Measurements from ENCODE around the gene CIROP.

CIROP gene

GRCh38 chr14:23104591-23105347 is at the start of gene CIROP:
TSS of gene CIROP (minus strand) at chr14:23104989. CDS start at chr14:23104920, 69 bp downstream.
- peak; percentile 90 for DNase-seq

- no peak for DNase-seq
These were observed 49.3 kb upstream of the CIROP start for GRCh38 chr14:23153851-23154796.

GRCh38 chr14:23151342-23151741 is 46.6 kb upstream of the CIROP start:
- DNase-seq = no peak

- DNase-seq = no peak
These were observed 45.0 kb upstream of the CIROP start for GRCh38 chr14:23149745-23150144.

GRCh38 chr14:23148591-23149249 is 43.9 kb upstream of the CIROP start:
- no peak for DNase-seq

- DNase-seq = peak; percentile 80
These were observed 42.9 kb upstream of the CIROP start for GRCh38 chr14:23147676-23148075.

- DNase-seq = no peak
These were observed 42.2 kb upstream of the CIROP start for GRCh38 chr14:23146980-23147379.

- no peak for DNase-seq
These were observed 41.6 kb upstream of the CIROP start for GRCh38 chr14:23146351-23146910.

GRCh38 chr14:23145794-23146350 is 41.1 kb upstream of the CIROP start:
- peak; percentile 79 for DNase-seq

- no peak for DNase-seq
These were observed 39.1 kb upstream of the CIROP start for GRCh38 chr14:23143911-23144310.

GRCh38 chr14:23142826-23143225 is 38.0 kb upstream of the CIROP start:
- no peak for DNase-seq

GRCh38 chr14:23141706-23142444 is 37.1 kb upstream of the CIROP start:
- no peak for DNase-seq

- DNase-seq = no peak
These were observed 35.6 kb upstream of the CIROP start for GRCh38 chr14:23140371-23140770.

GRCh38 chr14:23139874-23140273 is 35.1 kb upstream of the CIROP start:
- no peak for DNase-seq

GRCh38 chr14:23137813-23138535 is 33.2 kb upstream of the CIROP start:
- no peak for DNase-seq

GRCh38 chr14:23137192-23137812 is 32.5 kb upstream of the CIROP start:
- DNase-seq = peak; percentile 94

- no peak for DNase-seq
These were observed 31.9 kb upstream of the CIROP start for GRCh38 chr14:23136566-23137133.

- DNase-seq = no peak
These were observed 28.2 kb upstream of the CIROP start for GRCh38 chr14:23132970-23133369.

GRCh38 chr14:23131482-23131881 is 26.7 kb upstream of the CIROP start:
- DNase-seq = no peak

GRCh38 chr14:23130871-23131270 is 26.1 kb upstream of the CIROP start:
- DNase-seq = no peak

Data from NCI-H2029 treated with DMSO at 0.1 percent for 48 hours (cell line).